Effector memory CD4-positive, alpha-beta T cell (primary cell): ENCODE data around the gene DLGAP4.

Experiments used
- DNase-seq, 3 donors: peaks; one replicate each; pipeline ENCODE4 v3.0.0-alpha.2; 2020
- H3K27ac ChIP-seq: 2 replicates; pipeline ENCODE4 v1.7.0; 2013; ENCODE audit warnings: mild to moderate bottlenecking, low read length, moderate library complexity; ENCODE audit not compliant: insufficient read depth, poor library complexity, severe bottlenecking
- H3K27me3 ChIP-seq: replicated peaks from 2 replicates; pipeline ENCODE4 v1.7.0; 2013; ENCODE audit warnings: mild to moderate bottlenecking, low read length; ENCODE audit not compliant: insufficient read depth, control insufficient read depth, poor library complexity, severe bottlenecking
- H3K36me3 ChIP-seq: 2 replicates; pipeline ENCODE4 v1.7.0; 2013; ENCODE audit warnings: mild to moderate bottlenecking, low read length, moderate library complexity; ENCODE audit not compliant: control insufficient read depth, insufficient read depth
- H3K4me1 ChIP-seq: 2 replicates; pipeline ENCODE4 v1.7.0; 2013; ENCODE audit warnings: low read length, mild to moderate bottlenecking; ENCODE audit not compliant: control insufficient read depth, insufficient read depth, poor library complexity, severe bottlenecking
- H3K4me3 ChIP-seq: 2 replicates; pipeline ENCODE4 v1.7.0; 2013; ENCODE audit warnings: low read length, low read depth, mild to moderate bottlenecking; ENCODE audit not compliant: insufficient read depth, poor library complexity, severe bottlenecking
- H3K9me3 ChIP-seq: 2 replicates; pipeline ENCODE4 v1.7.0; 2013; ENCODE audit warnings: mild to moderate bottlenecking, low read length, moderate library complexity; ENCODE audit not compliant: control insufficient read depth

The DLGAP4 gene

DNA sequence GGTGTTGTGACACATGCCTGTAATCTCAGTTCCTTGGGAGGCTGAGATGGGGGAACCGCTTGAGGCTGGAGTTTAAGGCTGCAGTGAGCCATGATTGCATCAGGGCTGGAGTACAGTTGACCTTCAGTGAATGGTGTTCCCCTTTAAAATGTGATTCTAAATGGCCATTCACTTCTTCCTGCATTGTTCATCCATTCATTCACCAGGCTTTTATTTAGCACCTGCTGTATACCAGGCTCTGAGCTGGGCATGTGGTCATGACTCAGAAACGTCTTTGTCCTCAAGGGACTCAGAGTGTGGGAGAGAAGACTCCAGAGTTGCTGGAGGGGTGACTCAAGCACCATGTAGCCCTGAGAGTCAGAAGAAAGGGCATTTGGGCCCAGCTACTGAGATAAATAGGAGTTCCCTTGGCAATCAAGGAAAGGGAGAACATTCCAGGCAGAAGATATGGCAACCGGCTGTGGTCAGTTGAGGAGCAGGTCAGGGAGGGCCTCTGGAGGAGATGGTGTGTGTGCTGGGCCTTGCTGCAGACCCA, 101.1 kb downstream of the DLGAP4 start:
- no peaks in the 10 kb centered on the region for H3K4me1 ChIP-seq
- no peaks in the 10 kb centered on the region for H3K36me3 ChIP-seq
- H3K9me3 ChIP-seq, result no peaks in the 10 kb centered on the region
- no peaks in the 10 kb centered on the region for H3K27me3 ChIP-seq
- H3K4me3 ChIP-seq, result no peak overlapping the region
- DNase-seq, result no peak
- H3K27ac ChIP-seq, result no peak overlapping the region

GRCh38 chr20:36408219-36408618, 102.1 kb downstream of the DLGAP4 start:
- DNase-seq, result no peak
- Histone ChIP-seq H3K9me3 (no peaks in the 10 kb centered on the region), H3K4me3 (no peak overlapping the region), H3K27ac (no peak overlapping the region), H3K36me3 (no peaks in the 10 kb centered on the region), H3K4me1 (no peaks in the 10 kb centered on the region), H3K27me3 (no peaks in the 10 kb centered on the region)

DNA sequence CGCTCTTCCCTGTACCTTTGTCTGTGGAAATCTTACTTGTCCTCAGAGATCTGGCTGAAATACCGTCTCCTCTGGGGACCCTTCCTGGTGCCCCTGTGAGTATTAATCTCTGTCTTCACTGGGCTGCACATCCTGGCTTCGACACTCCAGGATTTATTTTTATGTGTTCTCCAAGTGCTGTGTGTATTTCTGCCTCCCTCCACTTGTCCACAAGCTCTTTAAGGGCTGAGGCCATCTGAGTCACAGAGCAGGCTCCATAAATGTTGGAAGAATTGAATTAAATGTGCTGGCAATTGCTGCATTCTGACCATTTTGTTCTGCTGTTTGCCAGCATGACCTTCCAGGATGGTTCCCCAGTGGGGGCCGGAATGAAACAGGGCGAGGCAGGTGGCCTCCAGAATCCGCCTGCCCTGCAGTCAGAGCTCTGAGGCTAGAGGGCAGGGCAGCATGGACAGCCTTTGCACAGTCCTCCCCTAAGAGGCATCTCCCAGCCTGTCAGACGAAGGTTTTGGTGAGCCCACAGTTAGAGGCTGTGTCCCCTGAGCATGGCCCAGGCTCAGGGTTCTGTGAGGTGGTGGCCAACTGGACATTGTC, 105.8 kb downstream of the DLGAP4 start:
- Histone ChIP-seq H3K27ac (no peak overlapping the region), H3K4me1 (no peaks in the 10 kb centered on the region), H3K4me3 (no peak overlapping the region), H3K27me3 (no peaks in the 10 kb centered on the region), H3K36me3 (no peaks in the 10 kb centered on the region), H3K9me3 (no peaks in the 10 kb centered on the region)
- DNase-seq, result no peak

DNA sequence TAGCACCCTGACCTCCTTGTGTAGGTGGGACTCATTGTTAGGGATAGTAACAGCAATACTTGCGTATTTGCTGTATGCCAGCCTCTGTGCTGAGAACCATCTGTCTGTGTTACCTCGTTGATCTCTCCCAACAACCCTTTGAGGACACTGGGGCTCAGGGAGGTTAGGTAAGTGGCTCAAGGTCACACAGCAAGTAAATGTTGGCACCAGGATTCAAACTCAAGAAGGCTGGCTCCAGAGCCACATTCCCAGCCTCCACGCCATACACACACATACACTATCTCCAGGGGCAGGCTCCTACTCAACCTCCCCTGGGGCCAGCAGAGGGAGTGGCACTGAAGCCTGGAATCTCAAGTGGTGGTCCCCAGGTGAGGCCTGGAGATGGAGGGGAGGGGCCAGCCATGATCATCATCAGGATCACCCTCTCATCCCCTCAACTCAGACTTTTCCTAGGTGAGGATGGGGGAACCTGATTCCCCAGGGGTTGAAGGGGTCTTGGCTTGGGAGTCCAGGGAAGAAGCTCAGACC, 109.4 kb downstream of the DLGAP4 start:
- Histone ChIP-seq H3K27me3 (no peaks in the 10 kb centered on the region), H3K36me3 (no peaks in the 10 kb centered on the region), H3K4me3 (no peak overlapping the region), H3K27ac (no peak overlapping the region), H3K9me3 (no peaks in the 10 kb centered on the region), H3K4me1 (no peaks in the 10 kb centered on the region)
- no peak for DNase-seq

GRCh38 chr20:36418711-36419110, 112.6 kb downstream of the DLGAP4 start:
- H3K4me1 ChIP-seq, result no peaks in the 10 kb centered on the region
- no peaks in the 10 kb centered on the region for H3K36me3 ChIP-seq
- no peaks in the 10 kb centered on the region for H3K9me3 ChIP-seq
- H3K27ac ChIP-seq, result no peak overlapping the region
- H3K4me3 ChIP-seq, result no peak overlapping the region
- no peak for DNase-seq
- H3K27me3 ChIP-seq, result no peaks in the 10 kb centered on the region

DNA sequence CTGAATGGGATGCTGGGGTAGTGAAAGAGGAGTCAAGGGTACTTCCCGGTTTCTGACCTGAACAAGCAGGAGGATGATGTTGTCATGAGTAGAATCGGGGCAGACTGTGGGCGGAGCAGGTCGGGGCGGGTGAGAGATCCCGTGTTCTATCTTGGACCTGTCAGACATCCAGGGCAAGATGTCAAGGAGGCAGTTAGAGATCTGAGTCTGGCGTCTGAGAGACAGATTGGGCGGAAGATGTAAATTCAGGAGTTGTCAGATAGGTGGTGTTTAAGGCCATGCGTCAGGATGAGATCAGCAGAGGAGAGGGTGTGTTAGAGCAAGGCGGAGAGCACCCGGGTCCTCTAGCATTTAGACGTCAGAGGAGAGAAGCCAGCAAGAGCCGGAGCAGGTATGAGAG, 115.5 kb downstream of the DLGAP4 start:
- Histone ChIP-seq H3K36me3 (no peaks in the 10 kb centered on the region), H3K27ac (no peak overlapping the region), H3K27me3 (no peaks in the 10 kb centered on the region), H3K4me3 (no peak overlapping the region), H3K9me3 (no peaks in the 10 kb centered on the region), H3K4me1 (no peaks in the 10 kb centered on the region)
- no peak for DNase-seq

- no peak overlapping the region for H3K4me3 ChIP-seq
- no peaks in the 10 kb centered on the region for H3K9me3 ChIP-seq
- no peaks in the 10 kb centered on the region for H3K4me1 ChIP-seq
- DNase-seq, result no peak
- no peaks in the 10 kb centered on the region for H3K27me3 ChIP-seq
- no peak overlapping the region for H3K27ac ChIP-seq
- no peaks in the 10 kb centered on the region for H3K36me3 ChIP-seq
Observed at GRCh38 chr20:36424314-36424713, 118.2 kb downstream of the DLGAP4 start.

GRCh38 chr20:36425166-36425565, 119.0 kb downstream of the DLGAP4 start:
- Histone ChIP-seq H3K36me3 (no peaks in the 10 kb centered on the region), H3K9me3 (no peaks in the 10 kb centered on the region), H3K4me1 (no peaks in the 10 kb centered on the region), H3K27me3 (no peaks in the 10 kb centered on the region), H3K4me3 (no peak overlapping the region), H3K27ac (no peak overlapping the region)
- no peak for DNase-seq

DNA sequence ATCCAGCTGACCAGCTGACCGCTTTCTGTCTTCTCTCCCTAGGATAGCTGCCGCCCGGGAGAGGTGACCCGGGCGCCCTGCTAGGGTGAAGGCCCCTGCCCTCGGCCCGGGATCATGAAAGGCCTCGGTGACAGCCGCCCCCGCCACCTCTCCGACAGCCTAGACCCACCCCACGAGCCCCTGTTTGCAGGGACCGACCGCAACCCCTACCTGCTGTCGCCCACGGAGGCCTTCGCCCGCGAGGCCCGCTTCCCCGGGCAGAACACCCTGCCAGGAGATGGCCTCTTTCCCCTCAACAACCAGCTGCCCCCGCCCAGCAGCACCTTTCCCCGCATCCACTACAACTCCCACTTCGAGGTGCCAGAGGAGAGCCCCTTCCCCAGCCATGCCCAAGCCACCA, 125.5 kb downstream of the DLGAP4 start:
- H3K9me3 ChIP-seq, result no peaks in the 10 kb centered on the region
- no peaks in the 10 kb centered on the region for H3K36me3 ChIP-seq
- H3K27ac ChIP-seq, result no peak overlapping the region
- no peaks in the 10 kb centered on the region for H3K4me1 ChIP-seq
- no peaks in the 10 kb centered on the region for H3K27me3 ChIP-seq
- no peak overlapping the region for H3K4me3 ChIP-seq
- DNase-seq, result no peak

- Histone ChIP-seq H3K27ac (no peak overlapping the region), H3K27me3 (no peaks in the 10 kb centered on the region), H3K4me1 (no peaks in the 10 kb centered on the region), H3K9me3 (no peaks in the 10 kb centered on the region), H3K36me3 (no peaks in the 10 kb centered on the region), H3K4me3 (no peak overlapping the region)
- DNase-seq, result no peak
Observed at GRCh38 chr20:36432096-36432495, 126.0 kb downstream of the DLGAP4 start.
